Stomach (tissue), 9 donors: ENCODE data around the gene UNC79. TPM values are rescaled to one million over a fixed set of nuclear protein-coding genes. Genes with fewer than 3 reads are reported as not detected.

Experiments
- DNase-seq, 2 donors: peaks; one replicate each; pipeline versions ENCODE4 v3.0.0 to v3.0.0-alpha.2; 2013 to 2019
- H3K27ac ChIP-seq, 5 donors: fragments of 200-600 bp in 4 of 5; sonication (generic) in 4 of 5; one replicate each; pipeline ENCODE4 v1.5.1; 2013 to 2019; ENCODE audit warnings: mild to moderate bottlenecking in 1 of 5, moderate library complexity in 1 of 5
- H3K27me3 ChIP-seq, 3 donors: fragments of 200-600 bp; sonication (generic); one replicate each; pipeline ENCODE4 v1.5.1; 2017 to 2019; ENCODE audit warnings: mixed run types in 1 of 3
- H3K36me3 ChIP-seq, 4 donors: fragments of 200-600 bp; sonication (generic); 1 replicate in 3 of 4; 2 replicates in 1 of 4; pipeline ENCODE4 v1.5.1; 2016 to 2019
- H3K4me1 ChIP-seq, 4 donors: fragments of 200-600 bp; sonication (generic); one replicate each; pipeline ENCODE4 v1.5.1; 2016 to 2019
- H3K4me3 ChIP-seq, 4 donors: fragments of 200-600 bp; sonication (generic) in 3 of 4; one replicate each; pipeline ENCODE4 v1.5.1; 2016 to 2019; ENCODE audit warnings: mild to moderate bottlenecking in 1 of 4
- H3K9me3 ChIP-seq, 4 donors: fragments of 200-600 bp; sonication (generic); one replicate each; pipeline ENCODE4 v1.5.1; 2016 to 2019
- CTCF ChIP-seq, 7 experiments: fragments of 450-650 bp in 4 of 7; fragments of 200-600 bp in 3 of 7; sonication (generic) in 3 of 7; IDR thresholded peaks; one replicate each; pipeline ENCODE4 v1.5.1; 2016 to 2019; ENCODE audit warnings: antibody characterized with exemption in 7 of 7, control low read depth in 2 of 7, mild to moderate bottlenecking in 1 of 7
- EP300 ChIP-seq: sonication (generic); formaldehyde crosslinking; IDR thresholded peaks from one replicate; pipeline ENCODE4 v1.6.1; 2017; ENCODE audit warnings: antibody characterized with exemption
- POLR2A ChIP-seq, 4 donors: fragments of 450-650 bp; IDR thresholded peaks; one replicate each; pipeline ENCODE4 v1.6.1; 2016; ENCODE audit warnings: antibody characterized with exemption in 4 of 4, control low read depth in 2 of 4, mild to moderate bottlenecking in 1 of 4, moderate library complexity in 1 of 4
- POLR2AphosphoS5 ChIP-seq, 3 donors: sonication (generic); formaldehyde crosslinking; IDR thresholded peaks; one replicate each; pipeline ENCODE4 v1.6.1; 2016; ENCODE audit warnings: antibody characterized with exemption in 3 of 3
- WGBS, 5 donors: extraction: QIAGEN DNeasy Blood & Tissue Kit in 3 of 5; methylation state at CpG; one replicate each; pipeline versions ENCODE4 v1.1.5 to v1.1.7; 2013 to 2018; 5-methylcytosine and 5-hydroxymethylcytosine counted together
- intact Hi-C: fragments of 100-400 bp; cut with DNase I; formaldehyde crosslinking; loops from one replicate; pipeline ENCODE4 v1.15.1; 2023; ENCODE audit warnings: low total_unique reads
- polyA plus RNA-seq, 3 donors: library from polyadenylated mRNA; stranded (reverse); fragments of 200-250 nt; gene quantifications; one replicate each; pipeline ENCODE4 v1.2.3, GENCODE V29; 2013
- total RNA-seq, 5 donors: library from RNA; depleted of rRNA; stranded (reverse); fragments of >200 nt; gene quantifications; one replicate each; pipeline versions ENCODE4 v1.1.0 to v1.2.3, GENCODE V29; 2014 to 2016
- donor health status: healthy with polysubstance abuse.
- donor health status: Bipolar disorder and iron deficiency.
- donor health status: healthy.

UNC79 gene
- total and polyA plus RNA-seq, 8 donors, result under 0.01 to 1.9 (median 0.35) TPM; not detected in 2

- H3K27ac ChIP-seq, result no peak overlapping the region
- peaks cover 0 to 7% (median 0%) of the 10 kb centered on the region in 3 donors for H3K27me3 ChIP-seq
- no peaks in the 10 kb centered on the region for H3K4me1 ChIP-seq
- TF ChIP-seq POLR2AphosphoS5 (IDR thresholded peaks at IDR 0.05) (no peak), CTCF (IDR thresholded peaks at IDR 0.05) (no peak), EP300 (no peak), POLR2A (IDR thresholded peaks at IDR 0.05) (no peak)
- peak in 1 of 2 donors; percentile 33 for DNase-seq
- intact Hi-C loops, result no loop called here
- WGBS, 5 donors, result 56 to 78% (median 70%) methylated on average over 5 of the region's 5 CpGs
- no peak overlapping the region for H3K4me3 ChIP-seq
- no peaks in the 10 kb centered on the region for H3K9me3 ChIP-seq
- no peaks in the 10 kb centered on the region for H3K36me3 ChIP-seq
Observed at GRCh38 chr14:93683226-93683625, 252.5 kb downstream of the UNC79 start.

- no peaks in the 10 kb centered on the region for H3K4me1 ChIP-seq
- DNase-seq, result no peak
- intact Hi-C loops, result no loop called here
- H3K27ac ChIP-seq, result no peak overlapping the region
- no peaks in the 10 kb centered on the region for H3K36me3 ChIP-seq
- no peak for TF ChIP-seq EP300
- no peak for TF ChIP-seq POLR2AphosphoS5 (IDR thresholded peaks at IDR 0.05)
- no peak for TF ChIP-seq POLR2A (IDR thresholded peaks at IDR 0.05)
- TF ChIP-seq CTCF (IDR thresholded peaks at IDR 0.05), result no peak
- no peaks in the 10 kb centered on the region for H3K9me3 ChIP-seq
- H3K27me3 ChIP-seq, result peaks cover 0 to 16% (median 3%) of the 10 kb centered on the region in 3 donors
- WGBS, 5 donors, result 82 to 84% (median 83%) methylated on average over 13 of the region's 13 CpGs
- H3K4me3 ChIP-seq, result no peak overlapping the region
Observed at GRCh38 chr14:93685121-93685895, 254.6 kb downstream of the UNC79 start.

- intact Hi-C loops, result no loop called here
- Histone ChIP-seq H3K27ac (no peak overlapping the region), H3K4me3 (no peak overlapping the region), H3K4me1 (no peaks in the 10 kb centered on the region), H3K9me3 (no peaks in the 10 kb centered on the region), H3K27me3 (peaks cover 0 to 23% (median 3%) of the 10 kb centered on the region in 3 donors), H3K36me3 (no peaks in the 10 kb centered on the region)
- TF ChIP-seq CTCF (IDR thresholded peaks at IDR 0.05) (no peak), POLR2AphosphoS5 (IDR thresholded peaks at IDR 0.05) (no peak), EP300 (no peak), POLR2A (IDR thresholded peaks at IDR 0.05) (no peak)
- 52 to 65% (median 60%) methylated on average over 5 of the region's 5 CpGs for whole genome bisulfite sequencing, 5 donors
- DNase-seq, result no peak
Observed at GRCh38 chr14:93686268-93686667, 255.5 kb downstream of the UNC79 start.

GRCh38 chr14:93688239-93688666 is 257.5 kb downstream of the UNC79 start:
- TF ChIP-seq EP300 (no peak), POLR2AphosphoS5 (IDR thresholded peaks at IDR 0.05) (no peak), POLR2A (IDR thresholded peaks at IDR 0.05) (no peak), CTCF (IDR thresholded peaks at IDR 0.05) (no peak)
- Histone ChIP-seq H3K4me3 (no peak overlapping the region), H3K9me3 (no peaks in the 10 kb centered on the region), H3K27ac (no peak overlapping the region), H3K4me1 (no peaks in the 10 kb centered on the region), H3K36me3 (no peaks in the 10 kb centered on the region), H3K27me3 (peaks cover 0 to 23% (median 3%) of the 10 kb centered on the region in 3 donors)
- intact Hi-C loops, result no loop called here
- no peak for DNase-seq
- WGBS, 5 donors, result 14 to 39% (median 27%) methylated on average over 5 of the region's 5 CpGs
